A549 treated with AZD9567 at 1 μM for 4 hours (cell line): Measurements from ENCODE around the gene KLHDC9. TPM values are rescaled to one million over a fixed set of nuclear protein-coding genes. Genes with fewer than 3 reads are reported as not detected.

Experiments
- total RNA-seq: library from RNA; stranded (reverse); fragments of 200-300 nt; extraction: Qiagen RNA extraction; gene quantifications from 5 replicates; pipeline ENCODE4 v1.2.3, GENCODE V29; 2022; ENCODE audit not compliant: insufficient read depth

KLHDC9 gene, protein sequence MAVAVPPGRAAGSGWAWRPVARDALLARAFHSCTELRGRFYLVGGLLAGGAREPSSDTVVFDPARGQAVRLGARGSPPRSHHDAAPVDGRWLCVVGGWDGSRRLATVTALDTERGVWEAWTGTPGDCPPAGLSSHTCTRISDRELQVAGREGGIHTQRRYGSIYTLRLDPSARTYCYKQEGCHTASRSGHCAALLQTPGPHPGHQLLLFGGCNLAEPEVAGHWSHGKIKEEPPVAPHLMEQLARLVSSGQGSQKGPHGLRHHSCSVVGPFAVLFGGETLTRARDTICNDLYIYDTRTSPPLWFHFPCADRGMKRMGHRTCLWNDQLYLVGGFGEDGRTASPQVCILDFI
- 1.3 to 3.0 TPM (median 1.7 TPM) in 4 of 5 replicates, not detected in the other for total RNA-seq

DNA sequence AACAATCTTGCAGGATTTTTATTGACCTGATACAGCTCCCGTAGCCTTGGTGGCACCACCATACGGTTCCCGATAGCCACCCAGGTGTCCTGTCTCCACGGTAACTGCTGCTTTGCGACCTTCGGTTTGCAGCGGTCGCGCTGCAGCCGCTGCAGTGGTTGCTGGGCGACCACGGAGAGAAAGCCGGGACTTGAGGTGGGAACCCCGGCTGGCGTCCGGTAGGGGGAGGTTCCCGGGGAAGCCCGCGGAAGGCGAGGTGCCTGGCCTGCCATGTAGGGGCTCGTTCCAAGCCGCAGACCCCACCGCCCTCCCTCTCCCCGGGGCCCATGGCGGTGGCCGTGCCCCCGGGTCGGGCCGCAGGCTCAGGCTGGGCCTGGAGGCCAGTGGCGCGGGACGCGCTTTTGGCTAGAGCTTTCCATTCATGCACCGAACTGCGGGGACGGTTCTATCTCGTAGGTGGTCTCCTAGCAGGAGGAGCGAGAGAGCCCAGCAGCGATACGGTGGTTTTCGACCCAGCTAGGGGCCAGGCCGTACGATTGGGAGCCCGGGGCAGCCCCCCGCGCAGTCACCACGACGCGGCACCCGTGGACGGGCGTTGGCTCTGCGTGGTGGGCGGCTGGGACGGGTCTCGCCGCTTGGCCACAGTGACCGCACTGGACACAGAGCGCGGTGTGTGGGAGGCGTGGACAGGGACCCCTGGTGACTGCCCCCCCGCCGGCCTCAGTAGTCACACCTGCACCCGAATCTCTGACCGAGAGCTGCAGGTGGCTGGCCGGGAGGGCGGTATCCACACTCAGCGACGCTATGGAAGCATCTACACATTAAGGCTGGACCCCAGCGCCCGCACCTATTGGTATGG lies at the start of gene KLHDC9:
TSS of gene KLHDC9 (plus strand) at position 152 of the 859 bp plus-strand sequence. CDS start at position 327, 175 bp downstream.

DNA sequence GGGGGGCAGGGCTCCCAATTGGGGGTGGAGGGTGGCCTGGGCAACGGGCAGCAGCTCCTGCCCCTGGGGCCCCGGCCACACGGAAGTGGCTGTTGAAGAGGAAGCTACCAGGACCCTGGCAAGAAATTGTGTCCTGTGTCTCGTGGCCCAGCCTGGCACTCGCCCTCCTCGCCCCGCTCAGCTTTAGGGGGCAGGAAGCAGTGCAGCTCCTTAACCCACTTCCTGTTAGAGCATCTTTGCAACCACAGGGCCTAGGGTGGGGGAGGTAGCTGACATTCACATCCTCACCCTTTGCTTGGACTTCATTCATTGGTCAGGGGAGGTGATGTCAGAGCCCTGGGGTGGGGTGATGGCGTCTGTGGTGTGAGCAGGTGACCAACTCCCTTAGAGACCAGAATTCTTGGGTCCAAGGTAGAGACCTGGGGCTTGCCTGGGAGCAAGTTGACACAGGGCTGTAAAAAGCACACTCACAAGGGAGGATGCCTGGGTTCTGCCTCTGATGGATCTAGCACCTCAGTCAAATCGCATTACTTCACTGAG lies 28.4 kb upstream of the KLHDC9 start, which contains the start of gene ARHGAP30:
TSS of gene ARHGAP30 (minus strand) at position 161 of the 540 bp plus-strand sequence. CDS start 267 bp downstream, outside the sequence.

DNA sequence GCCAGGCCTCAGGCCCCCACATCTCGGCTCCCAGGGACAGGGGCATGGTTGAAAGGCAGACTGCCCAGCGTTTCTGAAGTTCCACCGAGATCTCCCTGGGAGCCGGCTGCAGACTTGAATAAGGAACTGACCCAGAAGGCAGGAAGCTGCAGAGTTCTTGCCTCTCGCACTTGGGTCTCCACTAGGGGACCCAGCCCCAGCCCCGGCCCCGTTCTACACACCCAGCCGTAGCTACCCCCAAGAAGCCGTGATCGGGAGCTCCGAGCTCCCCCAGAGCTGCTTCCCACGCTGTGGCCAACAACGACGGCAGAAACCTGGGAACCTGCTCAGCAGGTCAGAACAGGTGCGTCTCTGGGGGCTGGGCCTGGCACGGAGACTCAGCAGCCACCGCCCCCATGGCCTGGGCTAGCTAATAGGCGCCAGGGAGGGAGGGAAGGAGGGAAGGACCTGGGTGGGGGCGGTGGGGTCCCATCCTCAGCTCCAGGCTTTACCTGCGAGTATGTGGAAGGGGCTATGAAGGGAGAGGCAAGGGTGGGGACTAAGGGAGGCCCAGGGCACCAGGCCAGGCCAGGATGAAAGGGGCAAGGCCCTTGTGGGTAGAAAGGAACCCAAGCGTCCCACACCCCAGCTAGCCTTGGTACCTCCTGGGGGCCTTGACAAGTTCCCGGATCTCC lies 8.8 kb upstream of the KLHDC9 start, which contains the start of gene NECTIN4:
TSS of gene NECTIN4 (minus strand) at position 308 of the 674 bp plus-strand sequence. CDS start at position 46, 262 bp downstream.

DNA sequence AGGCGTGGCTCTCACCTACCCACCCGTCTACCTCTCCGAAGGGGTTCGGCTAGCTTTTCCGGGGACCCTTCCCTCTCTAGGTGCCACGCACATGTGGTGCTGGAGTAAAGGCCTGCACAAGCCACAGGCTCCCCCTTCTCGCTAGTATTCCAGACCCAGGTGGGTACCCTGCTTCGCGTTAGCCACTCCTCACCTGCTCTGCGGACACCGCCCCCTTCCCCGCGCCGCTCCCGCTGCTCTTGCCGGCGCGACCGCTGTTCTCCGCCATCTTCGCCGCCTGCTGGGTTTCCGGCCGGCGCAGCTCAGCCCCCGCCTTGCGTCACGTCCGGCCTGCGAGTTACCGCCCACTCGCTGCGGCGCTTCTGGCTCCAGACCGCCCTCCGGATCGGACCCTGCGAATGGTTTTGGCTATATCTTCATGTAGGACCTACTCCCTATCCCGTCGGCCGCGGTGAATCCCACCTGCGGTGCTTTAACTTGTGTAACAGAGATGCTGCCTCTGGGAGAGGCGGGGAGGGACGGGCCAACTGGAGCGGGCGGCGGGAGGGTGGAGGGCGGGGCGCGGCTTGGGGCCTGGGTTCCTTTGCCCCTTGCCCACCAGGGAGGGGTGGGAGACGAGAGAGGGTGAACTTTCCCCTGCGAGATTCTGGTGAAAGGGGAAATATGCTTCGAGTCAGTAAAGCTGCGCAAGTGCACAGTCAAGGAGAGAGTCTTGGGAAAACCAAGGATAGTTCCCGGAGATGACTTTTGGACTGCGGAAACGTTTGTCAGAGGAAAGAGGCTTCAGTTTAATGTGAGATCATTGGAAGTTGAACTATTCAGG lies 19.8 kb downstream of the KLHDC9 start, which contains the start of the genes NIT1 and PFDN2:
TSS of gene NIT1 (plus strand) at position 347 of the 823 bp plus-strand sequence. CDS start at position 419, 72 bp downstream.
TSS of gene PFDN2 (minus strand) at position 279 of the 823 bp plus-strand sequence. CDS start at position 268, 11 bp downstream.

DNA sequence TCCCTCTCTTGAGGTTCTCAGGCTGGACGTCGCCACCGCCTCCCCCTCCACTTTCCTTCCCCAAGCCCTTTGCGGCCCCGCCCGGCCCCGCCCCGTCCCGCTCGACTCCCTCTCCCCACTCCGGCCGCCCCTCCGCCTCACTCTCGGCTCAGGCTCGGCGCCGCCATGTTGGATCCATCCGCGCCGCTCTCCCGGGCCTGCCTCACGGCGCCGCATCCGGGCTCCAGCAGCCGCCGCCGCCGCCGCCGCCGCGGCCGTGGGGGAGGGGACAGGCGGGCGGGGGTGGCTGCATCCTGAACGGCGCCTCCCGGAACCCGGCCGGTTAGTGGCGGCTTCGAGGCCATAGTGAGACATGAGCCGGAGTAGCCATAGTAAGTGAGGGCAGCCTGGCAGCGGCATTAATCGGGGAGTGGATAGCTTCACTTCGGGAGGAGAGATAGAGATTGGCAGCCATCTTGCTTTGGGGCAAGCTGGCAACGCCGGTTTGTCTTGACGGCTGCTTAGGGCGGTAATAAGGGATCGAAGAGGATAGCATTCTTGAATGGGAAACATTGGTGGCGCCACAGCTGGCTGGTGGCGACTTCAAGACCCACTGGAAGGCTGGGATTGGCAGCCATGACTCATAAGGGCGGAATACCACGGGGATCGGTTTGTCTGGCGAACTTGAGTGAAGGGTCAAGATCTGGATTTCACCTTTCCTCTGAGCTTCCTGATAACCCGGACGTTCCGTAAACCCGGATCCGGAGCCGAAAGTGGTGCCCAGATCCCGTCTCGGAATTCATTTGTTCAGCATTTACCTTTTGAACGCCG lies 34.5 kb downstream of the KLHDC9 start, which contains the start of gene DEDD:
TSS of gene DEDD (minus strand) at position 258 of the 810 bp plus-strand sequence. CDS start 8,205 bp downstream, outside the sequence.

Other genes with a start within 250 kb of the KLHDC9 start
- gene CD244, start 235.5 kb upstream of the KLHDC9 start, total RNA-seq = not detected in 5 replicates
- gene ITLN1, start 213.2 kb upstream of the KLHDC9 start, total RNA-seq = not detected in 5 replicates
- 0.21 to 0.57 TPM (median 0.42 TPM) in 4 of 5 replicates, not detected in the other for gene ITLN2, start 143.6 kb upstream of the KLHDC9 start, total RNA-seq
- gene F11R, start 77.2 kb upstream of the KLHDC9 start, total RNA-seq = 42.6 to 53.0 TPM (median 51.4 TPM) in 5 replicates
- gene TSTD1, start 59.4 kb upstream of the KLHDC9 start, total RNA-seq = 0.21 to 0.50 TPM (median 0.36 TPM) in 4 of 5 replicates, not detected in the other
- gene USF1, start 52.4 kb upstream of the KLHDC9 start, total RNA-seq = 44.7 to 50.9 TPM (median 49.1 TPM) in 5 replicates
- 0.05 to 0.11 TPM (median 0.09 TPM) in 4 of 5 replicates, not detected in the other for gene ARHGAP30, start 28.5 kb upstream of the KLHDC9 start, total RNA-seq
- 0.82 to 1.6 TPM (median 1.5 TPM) in 5 replicates for gene NECTIN4, start 8.8 kb upstream of the KLHDC9 start, total RNA-seq
- gene PFDN2, start 19.7 kb downstream of the KLHDC9 start, total RNA-seq = 104 to 114 TPM (median 107 TPM) in 5 replicates
- 19.5 to 32.3 TPM (median 30.3 TPM) in 5 replicates for gene NIT1, start 19.7 kb downstream of the KLHDC9 start, total RNA-seq
- 26.9 to 31.1 TPM (median 29.9 TPM) in 5 replicates for gene DEDD, start 34.3 kb downstream of the KLHDC9 start, total RNA-seq
- gene UFC1, start 55.6 kb downstream of the KLHDC9 start, total RNA-seq = 83.6 to 117 TPM (median 85.0 TPM) in 5 replicates
- 20.4 to 25.2 TPM (median 21.7 TPM) in 5 replicates for gene USP21, start 61.1 kb downstream of the KLHDC9 start, total RNA-seq
- 13.4 to 18.9 TPM (median 16.2 TPM) in 5 replicates for gene PPOX, start 68.1 kb downstream of the KLHDC9 start, total RNA-seq
- gene B4GALT3, start 79.1 kb downstream of the KLHDC9 start, total RNA-seq = 20.0 to 28.4 TPM (median 27.3 TPM) in 5 replicates
- 0.01 to 0.03 TPM in 2 of 5 replicates, not detected in the others for gene ADAMTS4, start 100.7 kb downstream of the KLHDC9 start, total RNA-seq
- 76.0 to 87.5 TPM (median 80.1 TPM) in 5 replicates for gene NDUFS2, start 104.0 kb downstream of the KLHDC9 start, total RNA-seq
- 0.16 to 0.32 TPM (median 0.27 TPM) in 4 of 5 replicates, not detected in the other for gene FCER1G, start 116.9 kb downstream of the KLHDC9 start, total RNA-seq
- gene APOA2, start 125.3 kb downstream of the KLHDC9 start, total RNA-seq = 32.6 TPM in 1 of 5 replicates, not detected in the others
- gene TOMM40L, start 127.7 kb downstream of the KLHDC9 start, total RNA-seq = 8.5 to 15.8 TPM (median 10.7 TPM) in 5 replicates
- gene NR1I3, start 139.8 kb downstream of the KLHDC9 start, total RNA-seq = 0.07 TPM in 1 of 5 replicates, not detected in the others
- gene PCP4L1, start 160.4 kb downstream of the KLHDC9 start, total RNA-seq = 0.06 to 0.13 TPM in 2 of 5 replicates, not detected in the others
- 0.18 to 0.26 TPM (median 0.23 TPM) in 4 of 5 replicates, not detected in the other for gene MPZ, start 211.6 kb downstream of the KLHDC9 start, total RNA-seq
- gene SDHC, start 216.0 kb downstream of the KLHDC9 start, total RNA-seq = 238 to 251 TPM (median 247 TPM) in 5 replicates